H1 (cell line): Measurements from ENCODE around the gene PLA2R1. TPM values are rescaled to one million over a fixed set of nuclear protein-coding genes. Genes with fewer than 3 reads are reported as not detected.
A peak's percentile ranks its signal among the peaks of the same experiment; 100 is the strongest.

Experiments
- CTCF ChIA-PET: fragments of 300-600 bp; sonication (Branson Sonifier 250); formaldehyde crosslinking; loops from one replicate; lab custom pipeline; 2021; ENCODE audit not compliant: partially characterized antibody; lab: Charles Lee
- POLR2A ChIA-PET: fragments of 300-600 bp; sonication (Branson Sonifier 250); formaldehyde crosslinking; loops from one replicate; lab custom pipeline; 2021; ENCODE audit warnings: inconsistent platforms; ENCODE audit not compliant: partially characterized antibody; lab: Charles Lee
- DNase-seq, 2 experiments: peaks; one replicate each; pipeline versions ENCODE4 v3.0.0 to v3.0.0-alpha.2; 2010 to 2022; ENCODE audit warnings: low spot score in 2 of 2, low read depth in 1 of 2, mixed read lengths in 1 of 2
- FAIRE-seq: peaks from 2 replicates; lab custom pipeline; 2011; peaks lifted over from hg19 to GRCh38; lab: Jason Lieb, UNC
- H2AFZ ChIP-seq: 2 replicates; pipeline ENCODE4 v1.8.1; 2012; ENCODE audit warnings: low read length, inconsistent platforms
- H2AK5ac ChIP-seq: 2 replicates; pipeline ENCODE4 v1.6.1; 2013; ENCODE audit warnings: low read depth, low read length
- H2BK120ac ChIP-seq: replicated peaks from 2 replicates; pipeline ENCODE3; 2013; ENCODE audit warnings: low read depth, low read length, inconsistent platforms
- H2BK12ac ChIP-seq: 2 replicates; pipeline ENCODE4 v1.6.1; 2013; ENCODE audit warnings: low read depth, low read length
- H2BK15ac ChIP-seq: 2 replicates; pipeline ENCODE4 v1.6.1; 2013; ENCODE audit warnings: low read length
- H2BK20ac ChIP-seq: 2 replicates; pipeline ENCODE4 v1.6.1; 2013; ENCODE audit warnings: low read length
- H2BK5ac ChIP-seq: 2 replicates; pipeline ENCODE4 v1.6.1; 2013; ENCODE audit warnings: low read depth, low read length
- H3K14ac ChIP-seq: 2 replicates; pipeline ENCODE4 v1.6.1; 2013; ENCODE audit warnings: inconsistent platforms; ENCODE audit not compliant: insufficient read length
- H3K18ac ChIP-seq: 2 replicates; pipeline ENCODE4 v1.6.1; 2013; ENCODE audit warnings: low read length; ENCODE audit errors: extremely low read depth
- H3K23ac ChIP-seq: 2 replicates; pipeline ENCODE4 v1.6.1; 2013; ENCODE audit warnings: inconsistent platforms; ENCODE audit not compliant: insufficient read length
- H3K23me2 ChIP-seq: 2 replicates; pipeline ENCODE4 v1.6.1; 2013; ENCODE audit warnings: low read depth, low read length
- H3K27ac ChIP-seq: 2 replicates; pipeline ENCODE4 v1.6.1; 2011; ENCODE audit warnings: low read depth, low read length, inconsistent platforms
- H3K27me3 ChIP-seq, 4 experiments: replicated peaks in 1 of 4; 1 replicate in 1 of 4; 2 replicates in 3 of 4; pipeline versions ENCODE4 v1.6.1 to v1.8.1; 2011 to 2013; ENCODE audit warnings: low read length in 3 of 4, mild to moderate bottlenecking in 3 of 4, inconsistent platforms in 2 of 4, mixed read lengths in 2 of 4, moderate library complexity in 1 of 4; ENCODE audit not compliant: control insufficient read depth in 3 of 4, insufficient read depth in 3 of 4; ENCODE audit errors: extremely low read depth in 1 of 4
- H3K36me3 ChIP-seq, 4 experiments: 2 replicates each; pipeline versions ENCODE4 v1.6.1 to v1.8.1; 2011 to 2013; ENCODE audit warnings: mild to moderate bottlenecking in 4 of 4, low read length in 3 of 4, moderate library complexity in 2 of 4, control low read depth in 1 of 4, inconsistent platforms in 1 of 4; ENCODE audit not compliant: insufficient read depth in 4 of 4, control insufficient read depth in 2 of 4
- H3K4ac ChIP-seq: replicated peaks from 2 replicates; pipeline ENCODE3; 2013; ENCODE audit warnings: low read length, low read depth, mixed read lengths, inconsistent platforms; ENCODE audit not compliant: insufficient read length
- H3K4me1 ChIP-seq, 4 experiments: replicated peaks in 1 of 4; 1 replicate in 1 of 4; 2 replicates in 3 of 4; pipeline versions ENCODE4 v1.6.1 to v1.8.1; 2011 to 2013; ENCODE audit warnings: low read length in 3 of 4, inconsistent platforms in 2 of 4, mixed read lengths in 1 of 4; ENCODE audit not compliant: insufficient read depth in 4 of 4, control insufficient read depth in 3 of 4
- H3K4me2 ChIP-seq, 2 experiments: 2 replicates each; pipeline versions ENCODE4 v1.6.1 to v1.8.1; 2011 to 2013; ENCODE audit warnings: low read depth in 2 of 2, low read length in 2 of 2, control low read depth in 1 of 2, inconsistent platforms in 1 of 2, mild to moderate bottlenecking in 1 of 2; ENCODE audit not compliant: insufficient read depth in 1 of 2
- H3K4me3 ChIP-seq, 4 experiments: fragments of 200-600, 300-600 bp in 1 of 4; sonication (generic), shearing (Covaris generic), sonication (Bioruptor Twin) in 1 of 4; 2 replicates each; pipeline versions ENCODE4 v1.5.1 to v1.8.1; 2011 to 2016; ENCODE audit warnings: low read length in 4 of 4, low read depth in 3 of 4, control low read depth in 2 of 4, inconsistent platforms in 2 of 4, mild to moderate bottlenecking in 2 of 4, mixed read lengths in 1 of 4, moderate library complexity in 1 of 4; ENCODE audit not compliant: insufficient read depth in 2 of 4; ENCODE audit errors: extremely low read depth in 1 of 4
- H3K56ac ChIP-seq: replicated peaks from 2 replicates; pipeline ENCODE3; 2013; ENCODE audit warnings: low read depth, mild to moderate bottlenecking, mixed read lengths, low read length, inconsistent platforms; ENCODE audit not compliant: insufficient read length
- H3K79me1 ChIP-seq: 2 replicates; pipeline ENCODE4 v1.6.1; 2013; ENCODE audit warnings: low read depth, low read length, control low read depth
- H3K79me2 ChIP-seq, 2 experiments: 2 replicates each; pipeline versions ENCODE4 v1.6.1 to v1.8.1; 2012 to 2013; ENCODE audit warnings: low read length in 2 of 2, mild to moderate bottlenecking in 2 of 2, inconsistent platforms in 1 of 2; ENCODE audit not compliant: insufficient read depth in 2 of 2, control insufficient read depth in 1 of 2
- H3K9ac ChIP-seq, 4 experiments: replicated peaks in 1 of 4; 1 replicate in 1 of 4; 2 replicates in 3 of 4; pipeline versions ENCODE4 v1.6.1 to v1.8.1; 2011 to 2013; ENCODE audit warnings: low read depth in 3 of 4, low read length in 3 of 4, control low read depth in 2 of 4, mild to moderate bottlenecking in 2 of 4, moderate library complexity in 2 of 4, inconsistent platforms in 1 of 4; ENCODE audit errors: extremely low read depth in 1 of 4
- H3K9me3 ChIP-seq, 2 experiments: 2 replicates each; pipeline versions ENCODE4 v1.6.1 to v1.8.1; 2012 to 2013; ENCODE audit warnings: mild to moderate bottlenecking in 2 of 2, moderate library complexity in 2 of 2, control low read depth in 1 of 2, inconsistent platforms in 1 of 2, low read depth in 1 of 2, low read length in 1 of 2, mixed read lengths in 1 of 2; ENCODE audit not compliant: insufficient read depth in 2 of 2
- H4K20me1 ChIP-seq, 2 experiments: replicated peaks in 1 of 2; 2 replicates each; pipeline versions ENCODE3 to v1.8.1; 2011 to 2013; ENCODE audit warnings: inconsistent platforms in 2 of 2, low read length in 2 of 2, mild to moderate bottlenecking in 1 of 2; ENCODE audit not compliant: insufficient read depth in 2 of 2, control insufficient read depth in 1 of 2
- H4K5ac ChIP-seq: 2 replicates; pipeline ENCODE4 v1.6.1; 2013; ENCODE audit warnings: low read length, low read depth, mixed read lengths, inconsistent platforms; ENCODE audit not compliant: insufficient read length
- H4K8ac ChIP-seq: 2 replicates; pipeline ENCODE4 v1.8.0; 2013; ENCODE audit warnings: mild to moderate bottlenecking, moderate library complexity, low read length, inconsistent platforms; ENCODE audit not compliant: insufficient read depth; ENCODE audit errors: extremely low read depth
- H4K91ac ChIP-seq: replicated peaks from 2 replicates; pipeline ENCODE3; 2013; ENCODE audit warnings: low read length, mixed read lengths, inconsistent platforms; ENCODE audit not compliant: insufficient read length
- ATF2 ChIP-seq: IDR thresholded peaks from 2 replicates; pipeline ENCODE4 v1.6.1; 2012; ENCODE audit warnings: low read length, inconsistent platforms
- ATF3 ChIP-seq: IDR thresholded peaks from 2 replicates; pipeline ENCODE4 v1.6.1; 2011; ENCODE audit warnings: low read depth, mild to moderate bottlenecking, low read length; ENCODE audit not compliant: insufficient read depth
- CTCF ChIP-seq, 3 experiments: IDR thresholded peaks; 1 replicate in 2 of 3; 2 replicates in 1 of 3; pipeline versions ENCODE4 v1.5.1 to v1.6.1; 2011; ENCODE audit warnings: low read length in 3 of 3, mild to moderate bottlenecking in 3 of 3, inconsistent platforms in 2 of 3, low read depth in 1 of 3, moderate library complexity in 1 of 3; ENCODE audit not compliant: insufficient read depth in 1 of 3; ENCODE audit errors: control extremely low read depth in 1 of 3
- PHF8 ChIP-seq: fragments of 200-600 bp; sonication (generic); conservative IDR thresholded peaks from 2 replicates; pipeline ENCODE4 v1.7.1; 2012; ENCODE audit warnings: low read depth, mild to moderate bottlenecking, inconsistent platforms, low read length, moderate library complexity
- POLR2AphosphoS5 ChIP-seq: IDR thresholded peaks from 2 replicates; pipeline ENCODE4 v1.6.1; 2011; ENCODE audit warnings: low read depth, low read length
- POU5F1 ChIP-seq: IDR thresholded peaks from 2 replicates; pipeline ENCODE4 v1.6.1; 2011; ENCODE audit warnings: low read depth, mild to moderate bottlenecking, low read length, moderate library complexity
- SAP30 ChIP-seq: fragments of 300-600 bp; sonication (generic); IDR thresholded peaks from 2 replicates; pipeline ENCODE4 v1.7.1; 2012; ENCODE audit warnings: low read length, moderate library complexity, mild to moderate bottlenecking, inconsistent platforms; ENCODE audit not compliant: insufficient read depth, insufficient replicate concordance
- SP2 ChIP-seq: IDR thresholded peaks from 2 replicates; pipeline ENCODE4 v1.6.1; 2012; ENCODE audit warnings: mild to moderate bottlenecking, low read length, inconsistent platforms
- TAF7 ChIP-seq: optimal IDR thresholded peaks from 2 replicates; pipeline ENCODE3; 2011; ENCODE audit warnings: low read depth, mild to moderate bottlenecking, inconsistent platforms, low read length, moderate library complexity, borderline replicate concordance
- WGBS, 2 experiments: shearing (Covaris generic) in 1 of 2; methylation state at CpG; one replicate each; pipeline versions ENCODE4 v1.1.6 to v1.1.7; 2013 to 2015; ENCODE audit warnings: low lambda C conversion rate in 2 of 2, mixed read lengths in 2 of 2, inconsistent platforms in 1 of 2, low coverage in 1 of 2, missing lambda C conversion rate in 1 of 2; ENCODE audit not compliant: insufficient replicate concordance in 2 of 2, insufficient coverage in 1 of 2, insufficient read length in 1 of 2; ENCODE audit errors: extremely low coverage in 1 of 2, missing lambda C conversion rate in 1 of 2; 5-methylcytosine and 5-hydroxymethylcytosine counted together
- polyA plus RNA-seq, 7 experiments: library from polyadenylated mRNA; depleted of rRNA in 3 of 7; stranded (reverse) in 5 of 7; unstranded in 2 of 7; fragments of >200 nt in 5 of 7; fragments of 200-250 nt in 2 of 7; gene quantifications; 1 replicate in 5 of 7; 2 replicates in 1 of 7; 4 replicates in 1 of 7; pipeline versions ENCODE4 v1.2.1 to v1.2.3, GENCODE V29; 2011 to 2013; ENCODE audit warnings: missing spikeins in 2 of 7, mixed read lengths in 2 of 7
- total RNA-seq: library from RNA; stranded (reverse); fragmentation: NEBNext Ultra II Directional; extraction: Animal tissue kit (Norgen Biotek cat#: 25700); gene quantifications from 2 replicates; pipeline ENCODE4 v1.2.1, GENCODE V29; 2021

The PLA2R1 gene
- total and polyA plus RNA-seq, 2 of the 8 experiments (the other 6 are each of a cell fraction or from before 2014, with no cell fraction given): 0.65 to 1.5 TPM

- 80% methylated on average over 2 of the region's 2 CpGs; no CpG with 5 or more reads in 1 of the 2 experiments for WGBS, 2 experiments
- H3K36me3 ChIP-seq: no peaks in the 10 kb centered on the region
- no peaks in the 10 kb centered on the region for H3K9me3 ChIP-seq
- H3K14ac ChIP-seq: no peak overlapping the region
- no peak for DNase-seq
- no peaks in the 10 kb centered on the region for H3K27me3 ChIP-seq
- CTCF ChIA-PET: interaction anchor here (0.7 to 1.0 kb wide), 3 partner anchors 105 to 958 kb away, joined by 3 to 4 read pairs (median 3); no protein-coding TSS in a partner anchor
- no peak overlapping the region for H3K18ac ChIP-seq
- H3K23ac ChIP-seq: no peak overlapping the region
- no peaks in the 10 kb centered on the region for H3K79me1 ChIP-seq
- no peaks in the 10 kb centered on the region for H3K79me2 ChIP-seq
- H3K4me2 ChIP-seq: no peak overlapping the region
- no peak overlapping the region for H4K5ac ChIP-seq
- no peak for FAIRE-seq
- H2BK15ac ChIP-seq: no peak overlapping the region
- H4K20me1 ChIP-seq: no peaks in the 10 kb centered on the region
- no peak overlapping the region for H2BK20ac ChIP-seq
- H2AFZ ChIP-seq: peak overlapping the region; percentile 33; the same call in 1 of the 2 replicates
- H3K4ac ChIP-seq: no peak overlapping the region
- H3K27ac ChIP-seq: no peak overlapping the region
- no peaks in the 10 kb centered on the region for H3K4me1 ChIP-seq
- no peak overlapping the region for H3K9ac ChIP-seq
- no peak overlapping the region for H3K4me3 ChIP-seq
- POLR2A ChIA-PET: no interaction called here
- H4K91ac ChIP-seq: no peak overlapping the region
- no peak overlapping the region for H2AK5ac ChIP-seq
- H2BK12ac ChIP-seq: no peak overlapping the region
- no peak overlapping the region for H3K56ac ChIP-seq
- H2BK5ac ChIP-seq: no peak overlapping the region
- no peak overlapping the region for H2BK120ac ChIP-seq
- H4K8ac ChIP-seq: no peak overlapping the region
- H3K23me2 ChIP-seq: no peaks in the 10 kb centered on the region
- TF ChIP-seq POLR2AphosphoS5 (no peak), SP2 (no peak), ATF3 (no peak), SAP30 (no peak), TAF7 (no peak), ATF2 (no peak), POU5F1 (no peak), CTCF (IDR thresholded peaks at IDR 0.05; ENCODE audit: control extremely low read depth in 1 of 3, insufficient read depth in 1 of 3, low read depth in 1 of 3, low read length in 3 of 3) (no peak), PHF8 (no peak)
Measured at GRCh38 chr2:160104115-160104514, 41.7 kb upstream of the PLA2R1 start.
